UCSD-AML1 (cell line): ENCODE results near the gene CHAD.

ENCODE experiments used
- DNase-seq: peaks from one replicate; lab custom pipeline; 2025; ENCODE audit not compliant: unreplicated experiment; lab: John Stamatoyannopoulos, UW

CHAD gene

GRCh38 chr17:50495217-50495823 lies 26.6 kb upstream of the CHAD start:
- no peak for DNase-seq

GRCh38 chr17:50493744-50494143 lies 25.1 kb upstream of the CHAD start:
- no peak for DNase-seq

GRCh38 chr17:50492214-50492613 lies 23.5 kb upstream of the CHAD start:
- no peak for DNase-seq

- no peak for DNase-seq
These were observed 22.8 kb upstream of the CHAD start for GRCh38 chr17:50491505-50491904.

- DNase-seq = no peak
These were observed 20.2 kb upstream of the CHAD start for GRCh38 chr17:50488880-50489279.

- DNase-seq = no peak
These were observed 18.8 kb upstream of the CHAD start for GRCh38 chr17:50487213-50488096.

- no peak for DNase-seq
These were observed 15.9 kb upstream of the CHAD start for GRCh38 chr17:50484386-50485155.

- no peak for DNase-seq
These were observed 14.6 kb upstream of the CHAD start for GRCh38 chr17:50483266-50483665.

GRCh38 chr17:50482516-50482915 lies 13.8 kb upstream of the CHAD start:
- peak; percentile 78 for DNase-seq

- DNase-seq = no peak
These were observed 13.4 kb upstream of the CHAD start for GRCh38 chr17:50482110-50482509.

GRCh38 chr17:50481648-50482047 lies 13.0 kb upstream of the CHAD start:
- no peak for DNase-seq

- no peak for DNase-seq
These were observed 12.3 kb upstream of the CHAD start for GRCh38 chr17:50480854-50481490.

GRCh38 chr17:50480142-50480764 lies 11.6 kb upstream of the CHAD start:
- DNase-seq = no peak

- peak; percentile 80 for DNase-seq
These were observed 11.0 kb upstream of the CHAD start for GRCh38 chr17:50479522-50480141.

- DNase-seq = peak; percentile 95
These were observed 10.0 kb upstream of the CHAD start, which contains the start of gene RSAD1 for GRCh38 chr17:50478391-50479381. Gene RSAD1 (plus strand): TSS chr17:50478860. CDS start chr17:50478885, 25 bp downstream.

GRCh38 chr17:50477976-50478375 lies 9.3 kb upstream of the CHAD start:
- no peak for DNase-seq

- no peak for DNase-seq
These were observed 8.1 kb upstream of the CHAD start for GRCh38 chr17:50476545-50477315.
